Endothelial cell of umbilical vein (primary cell): Measurements from ENCODE around the gene SPAG9.

Source experiments
- CTCF ChIP-seq, 2 donors: IDR thresholded peaks; 1 replicate in 1 of 2; 2 replicates in 1 of 2; pipeline ENCODE4 v1.5.1; 2011; ENCODE audit warnings: low read length in 2 of 2, mild to moderate bottlenecking in 2 of 2, moderate library complexity in 2 of 2, control low read depth in 1 of 2, inconsistent platforms in 1 of 2, low read depth in 1 of 2; ENCODE audit not compliant: insufficient read depth in 1 of 2; ENCODE audit errors: extremely low read depth in 1 of 2
- EZH2 ChIP-seq: IDR thresholded peaks from 2 replicates; pipeline ENCODE4 v1.6.1; 2012; ENCODE audit warnings: borderline replicate concordance, low read depth, mild to moderate bottlenecking, moderate library complexity, low read length, inconsistent platforms; ENCODE audit not compliant: severe bottlenecking
- FOS ChIP-seq: IDR thresholded peaks from 2 replicates; pipeline ENCODE4 v1.6.1; 2011; ENCODE audit warnings: mild to moderate bottlenecking, low read length, moderate library complexity, borderline replicate concordance; ENCODE audit not compliant: insufficient read depth
- POLR2A ChIP-seq: IDR thresholded peaks from 2 replicates; pipeline ENCODE4 v1.6.1; 2012; ENCODE audit warnings: low read depth, mild to moderate bottlenecking, control low read depth, low read length
- POLR2AphosphoS5 ChIP-seq: IDR thresholded peaks from 2 replicates; pipeline ENCODE4 v1.6.1; 2012; ENCODE audit warnings: low read depth, mild to moderate bottlenecking, control low read depth, low read length, moderate library complexity; ENCODE audit not compliant: insufficient read depth

DNA sequence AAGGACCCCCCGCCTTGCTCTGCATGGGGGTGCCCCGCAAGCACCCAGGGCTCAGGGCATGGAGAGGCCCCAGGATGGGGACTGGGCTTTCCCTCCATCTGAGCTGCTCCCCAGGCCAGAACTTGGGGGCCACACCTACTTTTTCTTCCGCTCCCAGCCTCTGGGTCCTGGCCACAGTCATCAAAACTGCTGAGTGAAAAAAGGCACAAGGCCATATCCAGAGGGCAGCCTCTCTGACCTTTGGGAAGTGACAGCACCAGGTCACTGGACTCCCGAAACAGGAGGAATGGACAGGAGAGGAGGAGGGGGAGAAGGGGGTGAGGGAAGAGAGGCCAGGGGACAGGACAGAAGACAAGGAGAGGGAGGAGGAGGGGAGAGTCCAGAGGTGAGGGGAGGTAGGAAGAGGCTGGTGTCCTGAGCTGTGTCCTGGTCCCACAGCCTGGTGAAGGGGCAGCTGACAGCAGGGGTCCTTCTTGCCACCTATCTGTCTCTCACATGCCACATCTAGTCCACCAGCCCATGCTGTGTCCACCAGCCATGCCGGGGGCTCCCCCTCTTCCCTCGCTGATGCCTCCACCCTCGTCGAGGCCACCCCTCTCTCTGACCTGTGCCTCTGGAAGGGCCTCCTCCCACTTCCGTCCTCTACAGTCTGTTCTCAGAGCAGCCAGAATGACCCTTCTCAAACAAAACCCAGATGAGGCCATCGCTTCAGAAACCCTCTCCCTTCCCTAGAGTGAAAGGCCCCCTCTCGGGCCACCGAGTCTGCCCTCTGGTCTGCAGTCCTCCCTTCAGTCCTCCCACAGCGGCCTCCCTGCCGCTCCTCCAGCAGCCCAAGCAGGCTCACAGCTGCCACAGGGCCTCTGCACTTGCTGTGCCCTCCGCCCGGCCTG is 180.6 kb downstream of the SPAG9 start:
- TF ChIP-seq CTCF (IDR thresholded peaks at IDR 0.05; ENCODE audit: extremely low read depth in 1 of 2, insufficient read depth in 1 of 2, low read depth in 1 of 2, low read length in 2 of 2) (no peak), POLR2AphosphoS5 (no peak), POLR2A (no peak), FOS (no peak), EZH2 (no peak)
